ENCODE data around the gene GALNT16.

GRCh38 chr14:69252851-69253250 lies 7.1 kb upstream of the GALNT16 start:
- TF ChIP-seq CTCF (optimal IDR thresholded peaks at IDR 0.05 in 1 of 3, IDR thresholded peaks at IDR 0.05 in 1 of 3, conservative IDR thresholded peaks at IDR 0.05 in 1 of 3; ENCODE audit: extremely low read depth in 1 of 3, insufficient read depth in 2 of 3, low read length in 3 of 3) (no peak), EZH2 (IDR thresholded peaks at IDR 0.05; ENCODE audit: low read length) (no peak)
